Mesenchymal stem cell (in vitro differentiated cells and primary cell): ENCODE measurements around the gene RBMS1.

Experiments
- DNase-seq: peaks from one replicate; pipeline ENCODE4 v3.0.0-alpha.2; 2013
- H2AFZ ChIP-seq: one replicate; pipeline ENCODE4 v1.6.1; 2013; ENCODE audit warnings: low read depth, mild to moderate bottlenecking, control low read depth, inconsistent platforms, low read length, moderate library complexity
- H2AK5ac ChIP-seq: 2 replicates; pipeline ENCODE4 v1.6.1; 2013; ENCODE audit warnings: low read length, moderate library complexity, mild to moderate bottlenecking, inconsistent platforms; ENCODE audit not compliant: severe bottlenecking
- H2BK120ac ChIP-seq: one replicate; pipeline ENCODE4 v1.6.1; 2013; ENCODE audit warnings: low read depth, mild to moderate bottlenecking, inconsistent platforms, low read length, moderate library complexity
- H2BK12ac ChIP-seq, 2 experiments: one replicate each; pipeline ENCODE4 v1.6.1; 2013; ENCODE audit warnings: inconsistent platforms in 2 of 2, low read length in 2 of 2, mild to moderate bottlenecking in 2 of 2, moderate library complexity in 2 of 2, control low read depth in 1 of 2
- H2BK15ac ChIP-seq: one replicate; pipeline ENCODE4 v1.6.1; 2013; ENCODE audit warnings: mild to moderate bottlenecking, low read depth, inconsistent platforms; ENCODE audit not compliant: poor library complexity, severe bottlenecking
- H2BK5ac ChIP-seq: 2 replicates; pipeline ENCODE4 v1.6.1; 2013; ENCODE audit warnings: low read depth, mild to moderate bottlenecking, low read length, control low read depth, inconsistent platforms; ENCODE audit not compliant: poor library complexity, severe bottlenecking
- H3K14ac ChIP-seq, 2 experiments: one replicate each; pipeline ENCODE4 v1.6.1; 2013; ENCODE audit warnings: inconsistent platforms in 2 of 2, low read length in 2 of 2, control low read depth in 1 of 2, mild to moderate bottlenecking in 1 of 2, moderate library complexity in 1 of 2
- H3K18ac ChIP-seq, 2 experiments: one replicate each; pipeline ENCODE4 v1.6.1; 2013; ENCODE audit warnings: inconsistent platforms in 2 of 2, low read length in 2 of 2, control low read depth in 1 of 2, low read depth in 1 of 2, mild to moderate bottlenecking in 1 of 2
- H3K23ac ChIP-seq, 2 experiments: one replicate each; pipeline ENCODE4 v1.6.1; 2013; ENCODE audit warnings: inconsistent platforms in 2 of 2, low read length in 2 of 2, mild to moderate bottlenecking in 2 of 2, moderate library complexity in 2 of 2, control low read depth in 1 of 2
- H3K27ac ChIP-seq: 2 replicates; pipeline ENCODE4 v1.5.1; 2013; ENCODE audit warnings: mild to moderate bottlenecking, moderate library complexity, low read length, control low read depth, inconsistent platforms; ENCODE audit not compliant: poor library complexity, severe bottlenecking
- H3K27me3 ChIP-seq, 2 experiments: 2 replicates each; pipeline versions ENCODE4 v1.6.1 to v1.7.0; 2013; ENCODE audit warnings: low read length in 2 of 2, mild to moderate bottlenecking in 2 of 2, moderate library complexity in 2 of 2, control low read depth in 1 of 2, inconsistent platforms in 1 of 2; ENCODE audit not compliant: control insufficient read depth in 1 of 2, insufficient read depth in 1 of 2
- H3K36me3 ChIP-seq, 2 experiments: 2 replicates each; pipeline versions ENCODE4 v1.6.1 to v1.7.0; 2013; ENCODE audit warnings: low read length in 2 of 2, control low read depth in 1 of 2, inconsistent platforms in 1 of 2, low read depth in 1 of 2, mild to moderate bottlenecking in 1 of 2; ENCODE audit not compliant: insufficient read depth in 2 of 2, control insufficient read depth in 1 of 2
- H3K4ac ChIP-seq, 2 experiments: one replicate each; pipeline ENCODE4 v1.6.1; 2013; ENCODE audit warnings: inconsistent platforms in 2 of 2, low read length in 2 of 2, mild to moderate bottlenecking in 2 of 2, moderate library complexity in 2 of 2, control low read depth in 1 of 2, low read depth in 1 of 2
- H3K4me1 ChIP-seq: 2 replicates; pipeline ENCODE4 v1.6.1; 2013; ENCODE audit warnings: low read depth, low read length, control low read depth; ENCODE audit not compliant: control insufficient read depth, insufficient read depth
- H3K4me2 ChIP-seq: 2 replicates; pipeline ENCODE4 v1.6.1; 2013; ENCODE audit warnings: low read length, mild to moderate bottlenecking, inconsistent platforms; ENCODE audit not compliant: poor library complexity, severe bottlenecking
- H3K4me3 ChIP-seq, 2 experiments: 2 replicates each; pipeline versions ENCODE4 v1.5.1 to v1.7.0; 2013; ENCODE audit warnings: low read length in 2 of 2, mild to moderate bottlenecking in 2 of 2, control low read depth in 1 of 2, low read depth in 1 of 2; ENCODE audit not compliant: insufficient read depth in 1 of 2
- H3K79me1 ChIP-seq: replicated peaks from 2 replicates; pipeline ENCODE4 v1.6.1; 2013; ENCODE audit warnings: mild to moderate bottlenecking, control low read depth, low read length, inconsistent platforms; ENCODE audit not compliant: poor library complexity, severe bottlenecking
- H3K9ac ChIP-seq: 2 replicates; pipeline ENCODE4 v1.7.0; 2013; ENCODE audit warnings: mild to moderate bottlenecking, low read length, moderate library complexity
- H3K9me3 ChIP-seq: 2 replicates; pipeline ENCODE4 v1.7.0; 2013; ENCODE audit warnings: mild to moderate bottlenecking, low read length; ENCODE audit not compliant: control insufficient read depth
- H4K8ac ChIP-seq: one replicate; pipeline ENCODE4 v1.6.1; 2013; ENCODE audit warnings: inconsistent platforms, mild to moderate bottlenecking, low read length, moderate library complexity
- H4K91ac ChIP-seq: one replicate; pipeline ENCODE4 v1.6.1; 2013; ENCODE audit warnings: mild to moderate bottlenecking, low read length, inconsistent platforms
- WGBS: methylation state at CpG from one replicate; pipeline ENCODE4 v1.1.7; 2013; ENCODE audit warnings: mixed read lengths; 5-methylcytosine and 5-hydroxymethylcytosine counted together

RBMS1 gene

GRCh38 chr2:160291382-160291781 is 202.2 kb downstream of the RBMS1 start:
- H2AK5ac ChIP-seq: no peak overlapping the region
- DNase-seq: no peak
- no peaks in the 10 kb centered on the region for H3K9me3 ChIP-seq
- peaks cover 9% of the 10 kb centered on the region for H3K4me1 ChIP-seq
- no peaks in the 10 kb centered on the region for H3K27me3 ChIP-seq
- no peak overlapping the region for H4K8ac ChIP-seq
- no peak overlapping the region for H2BK5ac ChIP-seq
- H3K23ac ChIP-seq: no peak overlapping the region
- no peak overlapping the region for H3K14ac ChIP-seq
- WGBS: 82% methylated on average over 3 of the region's 4 CpGs
- no peak overlapping the region for H2BK120ac ChIP-seq
- H3K9ac ChIP-seq: peak overlapping the region; percentile 85
- H3K4me3 ChIP-seq: no peak overlapping the region
- H4K91ac ChIP-seq: no peak overlapping the region
- no peak overlapping the region for H3K18ac ChIP-seq
- H3K36me3 ChIP-seq: peaks cover 16 to 79% of the 10 kb centered on the region in 2 experiments
- peaks cover 22% of the 10 kb centered on the region for H3K79me1 ChIP-seq
- no peak overlapping the region for H3K4me2 ChIP-seq
- no peak overlapping the region for H2BK15ac ChIP-seq
- no peak overlapping the region for H3K4ac ChIP-seq
- no peak overlapping the region for H3K27ac ChIP-seq
- H2AFZ ChIP-seq: no peak overlapping the region
- H2BK12ac ChIP-seq: no peak overlapping the region

- H3K4me2 ChIP-seq: no peak overlapping the region
- DNase-seq: peak; percentile 30
- H3K27me3 ChIP-seq: no peaks in the 10 kb centered on the region
- peak overlapping the region; percentile 85 for H3K9ac ChIP-seq
- no peak overlapping the region for H2BK15ac ChIP-seq
- H4K8ac ChIP-seq: no peak overlapping the region
- H3K14ac ChIP-seq: no peak overlapping the region
- no peak overlapping the region for H3K18ac ChIP-seq
- no peak overlapping the region for H2BK5ac ChIP-seq
- H2AFZ ChIP-seq: no peak overlapping the region
- WGBS: 95% methylated on average over 3 of the region's 3 CpGs
- no peak overlapping the region for H2BK120ac ChIP-seq
- peaks cover 18% of the 10 kb centered on the region for H3K79me1 ChIP-seq
- H3K4me3 ChIP-seq: no peak overlapping the region
- H2BK12ac ChIP-seq: no peak overlapping the region
- no peak overlapping the region for H3K23ac ChIP-seq
- no peak overlapping the region for H3K4ac ChIP-seq
- H2AK5ac ChIP-seq: no peak overlapping the region
- no peak overlapping the region for H3K27ac ChIP-seq
- H3K4me1 ChIP-seq: peaks cover 9% of the 10 kb centered on the region
- no peak overlapping the region for H4K91ac ChIP-seq
- peaks cover 18 to 76% of the 10 kb centered on the region in 2 experiments for H3K36me3 ChIP-seq
- H3K9me3 ChIP-seq: no peaks in the 10 kb centered on the region
Measured at GRCh38 chr2:160290598-160290997, 203.0 kb downstream of the RBMS1 start.

- Histone ChIP-seq H3K18ac (no peak overlapping the region), H3K9ac (peak overlapping the region; percentile 85), H4K91ac (no peak overlapping the region), H3K27ac (no peak overlapping the region), H3K14ac (no peak overlapping the region), H2AK5ac (no peak overlapping the region), H3K9me3 (no peaks in the 10 kb centered on the region), H3K23ac (no peak overlapping the region), H3K27me3 (no peaks in the 10 kb centered on the region), H3K4me2 (no peak overlapping the region), H2AFZ (no peak overlapping the region), H3K4me3 (no peak overlapping the region), H2BK120ac (no peak overlapping the region), H3K36me3 (peaks cover 21 to 78% of the 10 kb centered on the region in 2 experiments), H2BK5ac (no peak overlapping the region), H4K8ac (no peak overlapping the region), H2BK12ac (no peak overlapping the region), H3K4me1 (peaks cover 9% of the 10 kb centered on the region), H3K4ac (no peak overlapping the region), H2BK15ac (no peak overlapping the region), H3K79me1 (peaks cover 19% of the 10 kb centered on the region)
- 90% methylated on average over 3 of the region's 3 CpGs for WGBS
- no peak for DNase-seq
Measured at GRCh38 chr2:160289831-160290230, 203.8 kb downstream of the RBMS1 start.

GRCh38 chr2:160289126-160289525 is 204.5 kb downstream of the RBMS1 start:
- no peak for DNase-seq
- no peak overlapping the region for H2BK120ac ChIP-seq
- H4K8ac ChIP-seq: no peak overlapping the region
- no peak overlapping the region for H4K91ac ChIP-seq
- WGBS: no CpG with 5 or more reads among the region's 1 CpG
- H3K18ac ChIP-seq: no peak overlapping the region
- no peak overlapping the region for H2BK5ac ChIP-seq
- no peak overlapping the region for H2BK15ac ChIP-seq
- H3K9me3 ChIP-seq: no peaks in the 10 kb centered on the region
- H2BK12ac ChIP-seq: no peak overlapping the region
- peaks cover 7% of the 10 kb centered on the region for H3K4me1 ChIP-seq
- no peaks in the 10 kb centered on the region for H3K27me3 ChIP-seq
- H2AK5ac ChIP-seq: no peak overlapping the region
- no peak overlapping the region for H3K14ac ChIP-seq
- H3K36me3 ChIP-seq: peaks cover 18 to 85% of the 10 kb centered on the region in 2 experiments
- peak overlapping the region; percentile 85 for H3K9ac ChIP-seq
- H3K4ac ChIP-seq: no peak overlapping the region
- no peak overlapping the region for H3K4me3 ChIP-seq
- no peak overlapping the region for H3K4me2 ChIP-seq
- H3K27ac ChIP-seq: no peak overlapping the region
- H2AFZ ChIP-seq: no peak overlapping the region
- peaks cover 19% of the 10 kb centered on the region for H3K79me1 ChIP-seq
- H3K23ac ChIP-seq: no peak overlapping the region
